HG03354 (cell line): ENCODE data around the gene EXPH5.

Experiments
- ATAC-seq: cut with Tn5 transposase; IDR thresholded peaks from one replicate; pipeline ENCODE4 v1.9.1; 2021; ENCODE audit warnings: mild to moderate bottlenecking; ENCODE audit not compliant: unreplicated experiment, poor library complexity, severe bottlenecking

The EXPH5 gene

GRCh38 chr11:108486331-108486730, 107.2 kb downstream of the EXPH5 start:
- no peak for ATAC-seq

- ATAC-seq, result no peak
These were observed 110.4 kb downstream of the EXPH5 start for GRCh38 chr11:108483163-108483562.

DNA sequence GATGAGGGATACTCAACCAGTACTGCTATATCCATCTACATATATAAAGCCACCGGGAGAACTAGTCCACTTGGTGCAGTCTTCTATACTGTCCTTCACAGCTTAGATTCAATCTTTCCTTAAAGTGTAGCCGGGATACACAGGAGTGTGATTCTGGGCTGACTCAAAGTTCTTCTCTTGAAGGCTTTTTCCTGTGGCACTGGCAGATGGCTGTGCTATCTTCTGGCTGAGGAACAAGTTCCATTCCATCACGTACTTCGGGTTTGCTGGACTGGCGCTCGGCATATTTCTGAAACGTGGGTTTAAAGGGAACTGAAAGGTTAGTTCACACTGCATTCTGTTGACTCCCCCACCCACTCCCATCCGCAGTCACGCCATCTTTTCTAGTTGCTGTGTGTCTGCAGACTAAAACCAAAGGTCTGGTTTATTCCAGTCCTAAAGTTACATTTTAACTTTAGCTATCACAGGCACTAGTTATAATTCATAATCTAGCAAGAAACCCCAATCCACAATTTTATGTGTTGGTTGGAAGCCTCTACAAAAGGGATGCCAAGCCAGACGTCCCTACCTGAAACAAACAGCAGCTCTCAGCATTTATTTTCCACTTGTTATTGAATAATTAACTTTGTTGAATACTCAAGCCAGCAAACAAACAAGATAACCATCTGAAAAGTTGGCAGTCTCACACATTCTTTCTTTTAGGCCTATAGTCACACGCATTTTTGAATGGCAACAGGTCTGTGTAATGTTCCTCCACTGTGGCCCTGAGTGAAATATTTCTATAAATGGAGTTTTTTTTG, 118.7 kb downstream of the EXPH5 start:
- ATAC-seq, result no peak

- ATAC-seq, result no peak
These were observed 120.9 kb downstream of the EXPH5 start for GRCh38 chr11:108472681-108473080.

- ATAC-seq, result no peak
These were observed 125.1 kb downstream of the EXPH5 start for GRCh38 chr11:108468478-108468864.

- ATAC-seq, result peak; percentile 99
These were observed 126.3 kb downstream of the EXPH5 start, which contains the start of gene C11orf65 for GRCh38 chr11:108467091-108467823. C11orf65 (minus strand) TSS chr11:108467529; CDS start chr11:108461559, 5,970 bp downstream.

- no peak for ATAC-seq
These were observed 127.2 kb downstream of the EXPH5 start for GRCh38 chr11:108466405-108466804.
